Measurements from ENCODE around the gene MDC1. TPM values are rescaled to one million over a fixed set of nuclear protein-coding genes. Genes with fewer than 3 reads are reported as not detected.

The MDC1 gene
- total RNA-seq, 3 donors from 2014 or later: 15.2 to 34.3 (median 29.5) TPM

DNA sequence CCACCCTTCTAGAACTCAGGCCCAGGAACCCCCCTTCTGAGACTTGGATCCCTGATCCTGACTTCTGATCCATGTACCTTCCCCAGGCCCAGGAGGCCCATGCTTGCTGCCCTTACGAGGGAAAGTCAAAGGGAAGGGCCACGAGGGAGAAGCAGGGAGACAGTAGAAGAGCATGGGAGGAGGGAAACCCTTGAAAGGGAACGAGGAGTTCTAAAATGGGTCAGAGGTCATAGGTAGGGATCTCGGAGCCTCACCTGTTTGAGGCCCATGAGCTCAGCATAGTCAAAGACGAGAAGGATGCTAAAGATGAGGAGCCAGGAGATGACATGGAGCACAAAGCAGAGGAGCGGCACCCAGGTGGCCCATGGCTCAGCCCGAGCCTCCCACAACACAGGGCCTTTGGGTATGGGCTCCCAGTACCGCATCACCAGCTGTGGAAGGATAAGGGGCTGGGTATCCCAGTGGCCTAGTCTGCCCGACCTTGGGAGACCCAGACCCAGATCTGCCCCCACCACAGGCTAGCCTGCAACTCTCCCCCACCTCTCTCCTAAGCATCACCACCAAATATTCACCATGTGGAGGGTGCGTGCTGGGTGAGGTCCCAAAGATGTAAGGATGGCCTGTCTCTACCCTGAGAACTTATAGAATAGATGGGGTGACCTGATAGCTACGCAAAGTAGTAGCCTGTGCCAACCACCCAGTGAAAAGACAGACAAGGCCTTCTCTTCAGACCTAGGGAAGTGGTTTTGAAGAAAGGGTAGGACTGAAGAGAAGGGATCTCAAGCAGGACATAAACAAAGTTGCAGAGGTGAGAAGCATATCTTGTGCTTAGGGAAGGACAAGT lies 27.8 kb downstream of the MDC1 start:
- no peaks in the 10 kb centered on the region for H3K36me3 ChIP-seq (ENCODE audit: low read depth)
- ATAC-seq: no peak
- peaks cover 21% of the 10 kb centered on the region for H3K4me1 ChIP-seq (ENCODE audit: low read depth)
- TF ChIP-seq, protein P1, sequence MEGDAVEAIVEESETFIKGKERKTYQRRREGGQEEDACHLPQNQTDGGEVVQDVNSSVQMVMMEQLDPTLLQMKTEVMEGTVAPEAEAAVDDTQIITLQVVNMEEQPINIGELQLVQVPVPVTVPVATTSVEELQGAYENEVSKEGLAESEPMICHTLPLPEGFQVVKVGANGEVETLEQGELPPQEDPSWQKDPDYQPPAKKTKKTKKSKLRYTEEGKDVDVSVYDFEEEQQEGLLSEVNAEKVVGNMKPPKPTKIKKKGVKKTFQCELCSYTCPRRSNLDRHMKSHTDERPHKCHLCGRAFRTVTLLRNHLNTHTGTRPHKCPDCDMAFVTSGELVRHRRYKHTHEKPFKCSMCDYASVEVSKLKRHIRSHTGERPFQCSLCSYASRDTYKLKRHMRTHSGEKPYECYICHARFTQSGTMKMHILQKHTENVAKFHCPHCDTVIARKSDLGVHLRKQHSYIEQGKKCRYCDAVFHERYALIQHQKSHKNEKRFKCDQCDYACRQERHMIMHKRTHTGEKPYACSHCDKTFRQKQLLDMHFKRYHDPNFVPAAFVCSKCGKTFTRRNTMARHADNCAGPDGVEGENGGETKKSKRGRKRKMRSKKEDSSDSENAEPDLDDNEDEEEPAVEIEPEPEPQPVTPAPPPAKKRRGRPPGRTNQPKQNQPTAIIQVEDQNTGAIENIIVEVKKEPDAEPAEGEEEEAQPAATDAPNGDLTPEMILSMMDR (IDR thresholded peaks at IDR 0.05): no peak
- peak in 1 of 3 donors; percentile 54 for DNase-seq
- intact Hi-C loops (cut with DNase I, micrococcal nuclease): no loop called here
- no peaks in the 10 kb centered on the region for H3K9me3 ChIP-seq
- H3K4me3 ChIP-seq: no peak overlapping the region

- no peak overlapping the region for H3K4me3 ChIP-seq
- H3K9me3 ChIP-seq: no peaks in the 10 kb centered on the region
- no peaks in the 10 kb centered on the region for H3K36me3 ChIP-seq (ENCODE audit: low read depth)
- ATAC-seq: no peak
- intact Hi-C loops (cut with DNase I, micrococcal nuclease): no loop called here
- peaks cover 21% of the 10 kb centered on the region for H3K4me1 ChIP-seq (ENCODE audit: low read depth)
- peak in 1 of 3 donors; percentile 68 for DNase-seq
- TF ChIP-seq, protein P1 (IDR thresholded peaks at IDR 0.05): no peak
Measured at GRCh38 chr6:30688569-30688968, 28.5 kb downstream of the MDC1 start.

GRCh38 chr6:30687659-30688431 lies 29.2 kb downstream of the MDC1 start:
- Histone ChIP-seq H3K4me3 (peak overlapping the region; percentile 24), H3K36me3 (ENCODE audit: low read depth) (no peaks in the 10 kb centered on the region), H3K4me1 (ENCODE audit: low read depth) (peaks cover 21% of the 10 kb centered on the region), H3K9me3 (no peaks in the 10 kb centered on the region)
- peak in 1 of 3 donors; percentile 67 for DNase-seq
- intact Hi-C loops (cut with DNase I, micrococcal nuclease): no loop called here
- TF ChIP-seq, protein P1 (IDR thresholded peaks at IDR 0.05): no peak
- no peak for ATAC-seq

DNA sequence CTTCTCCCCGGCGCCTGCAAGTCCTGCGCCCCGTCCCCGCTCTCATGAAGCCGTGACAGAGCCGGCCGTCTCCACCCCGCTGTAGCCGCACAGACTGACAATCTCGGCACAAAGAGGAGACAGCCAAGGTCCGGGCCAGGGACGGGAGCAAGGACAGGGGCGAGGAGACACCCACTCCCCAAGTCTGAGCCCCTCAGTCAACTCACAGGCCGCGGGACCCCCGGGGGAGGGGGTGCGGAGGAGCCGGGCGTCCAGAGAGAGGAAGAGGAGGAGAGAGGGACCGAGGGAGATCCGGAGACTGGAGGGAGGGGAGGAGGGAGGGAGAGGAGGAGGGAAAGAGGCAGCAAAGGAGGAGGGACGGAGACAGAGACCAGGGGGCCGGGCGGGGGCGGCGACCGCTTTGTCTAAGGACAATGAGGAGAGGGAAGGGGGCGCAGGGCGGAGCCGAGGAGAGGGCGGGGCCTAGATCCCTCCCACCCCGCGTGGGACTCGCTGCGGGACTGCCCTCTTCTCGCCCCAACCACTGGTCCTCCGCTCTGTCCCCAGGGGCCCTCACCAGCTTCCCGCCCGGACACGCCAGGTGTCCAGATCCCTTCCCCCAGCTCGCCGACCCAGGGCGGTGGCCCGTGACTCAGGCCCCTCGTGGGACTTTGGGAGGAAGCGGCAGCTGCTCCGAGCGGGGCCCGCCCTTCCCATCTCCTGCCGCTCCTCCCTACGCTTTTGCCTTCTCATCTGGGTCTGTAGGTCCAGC lies 30.0 kb downstream of the MDC1 start:
- no peaks in the 10 kb centered on the region for H3K9me3 ChIP-seq
- peaks cover 24% of the 10 kb centered on the region for H3K4me1 ChIP-seq (ENCODE audit: low read depth)
- ATAC-seq (peak; percentile 58), DNase-seq (peak; percentile 83 to 97 (median 87))
- intact Hi-C loops (cut with DNase I, micrococcal nuclease): no loop called here
- no peaks in the 10 kb centered on the region for H3K36me3 ChIP-seq (ENCODE audit: low read depth)
- H3K4me3 ChIP-seq: peak overlapping the region; percentile 24
- TF ChIP-seq, protein P1 (IDR thresholded peaks at IDR 0.05): no peak
